Left hindlimb (tissue), 1 donor: ENCODE measurements around the gene TP53I3.
"Not testable (repeated sequence)": the region's sequence is repeated elsewhere in the genome, so short reads cannot be mapped to it uniquely, and the experiment has no call there.

Experiments used
- DNase-seq: peaks from one replicate; pipeline ENCODE4 v3.0.0-alpha.2; 2018

Gene TP53I3, protein sequence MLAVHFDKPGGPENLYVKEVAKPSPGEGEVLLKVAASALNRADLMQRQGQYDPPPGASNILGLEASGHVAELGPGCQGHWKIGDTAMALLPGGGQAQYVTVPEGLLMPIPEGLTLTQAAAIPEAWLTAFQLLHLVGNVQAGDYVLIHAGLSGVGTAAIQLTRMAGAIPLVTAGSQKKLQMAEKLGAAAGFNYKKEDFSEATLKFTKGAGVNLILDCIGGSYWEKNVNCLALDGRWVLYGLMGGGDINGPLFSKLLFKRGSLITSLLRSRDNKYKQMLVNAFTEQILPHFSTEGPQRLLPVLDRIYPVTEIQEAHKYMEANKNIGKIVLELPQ

DNA sequence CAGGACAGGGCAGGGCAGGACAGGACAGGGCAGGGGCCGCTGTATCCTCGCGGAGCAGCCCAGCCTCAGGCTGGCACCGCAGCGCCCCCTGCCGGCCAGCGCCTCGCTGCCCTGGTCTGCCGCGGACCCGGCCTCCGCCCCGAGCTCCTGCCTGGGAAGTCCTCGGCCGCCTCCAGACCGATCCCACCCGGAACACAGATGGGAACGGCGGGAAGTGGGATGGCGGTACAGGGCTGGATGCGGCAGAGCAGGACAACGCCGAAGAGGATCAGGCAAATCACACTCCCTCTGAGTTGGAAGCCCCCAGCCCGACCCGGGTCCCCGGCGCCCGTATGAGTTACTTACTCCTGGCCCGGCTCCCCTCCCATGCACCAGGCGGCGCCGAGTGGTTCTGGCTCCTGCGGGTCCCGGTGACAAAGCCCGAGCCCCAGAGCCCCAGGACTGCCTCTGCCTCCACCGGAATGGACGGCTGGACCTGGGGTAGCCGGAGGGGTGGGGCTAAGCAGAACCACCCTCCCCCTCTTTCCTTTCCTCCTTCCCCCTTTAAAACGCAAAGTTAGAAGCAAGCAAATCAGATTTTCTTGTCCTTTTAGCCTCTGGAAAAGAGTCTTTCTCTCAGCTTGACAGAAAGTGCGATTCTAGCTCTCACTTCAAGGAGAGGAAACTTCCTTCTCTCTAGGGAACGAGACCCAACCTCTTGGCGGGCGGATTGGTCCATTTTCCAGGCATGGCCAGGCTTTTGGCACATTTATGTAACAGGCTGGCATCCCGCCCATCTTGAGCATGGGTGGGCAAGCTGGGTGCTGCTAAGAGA lies at the start of gene TP53I3:
TP53I3 (minus strand) TSS at position 449 of the 814 bp plus-strand sequence. CDS start 508 bp downstream, outside the sequence.
- DNase-seq = peak; percentile 95

DNA sequence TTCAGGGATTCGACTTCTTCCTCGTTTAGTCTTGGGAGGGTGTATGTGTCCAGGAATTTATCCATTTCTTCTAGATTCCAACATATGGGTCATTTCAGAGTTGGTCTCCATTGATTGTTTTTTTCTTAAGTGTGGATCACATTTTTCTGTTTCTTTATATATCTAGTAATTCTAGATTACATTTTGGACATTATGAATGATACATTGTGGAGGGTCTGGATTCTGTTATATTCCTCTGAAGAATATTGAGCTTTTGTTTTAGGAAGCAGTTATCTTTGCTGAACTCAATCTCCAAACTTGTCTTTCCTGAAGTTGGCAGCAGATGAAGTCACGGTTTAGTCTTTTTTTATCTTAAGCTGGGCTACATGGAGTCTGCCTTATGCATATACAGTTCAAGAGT lies 47.9 kb upstream of the TP53I3 start:
- DNase-seq = no peak

DNA sequence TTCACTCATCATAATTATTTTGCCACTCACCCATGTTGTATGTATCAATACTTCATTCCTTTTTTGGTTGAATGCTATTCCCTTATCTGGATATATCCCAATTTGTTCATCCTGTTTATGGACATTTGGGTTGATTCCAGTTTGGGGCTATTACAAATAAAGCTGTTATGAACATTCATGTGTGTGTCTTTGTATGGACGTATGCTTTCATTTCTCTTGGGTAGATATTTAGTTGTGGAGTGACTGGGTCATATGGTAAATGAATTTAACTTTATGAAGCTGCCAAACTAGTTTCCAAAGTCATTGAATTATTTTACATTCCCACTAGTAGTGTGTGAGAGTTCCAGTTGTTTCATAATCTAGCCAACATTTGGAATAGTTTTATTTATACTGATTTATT lies 41.3 kb upstream of the TP53I3 start:
- DNase-seq = no peak

DNA sequence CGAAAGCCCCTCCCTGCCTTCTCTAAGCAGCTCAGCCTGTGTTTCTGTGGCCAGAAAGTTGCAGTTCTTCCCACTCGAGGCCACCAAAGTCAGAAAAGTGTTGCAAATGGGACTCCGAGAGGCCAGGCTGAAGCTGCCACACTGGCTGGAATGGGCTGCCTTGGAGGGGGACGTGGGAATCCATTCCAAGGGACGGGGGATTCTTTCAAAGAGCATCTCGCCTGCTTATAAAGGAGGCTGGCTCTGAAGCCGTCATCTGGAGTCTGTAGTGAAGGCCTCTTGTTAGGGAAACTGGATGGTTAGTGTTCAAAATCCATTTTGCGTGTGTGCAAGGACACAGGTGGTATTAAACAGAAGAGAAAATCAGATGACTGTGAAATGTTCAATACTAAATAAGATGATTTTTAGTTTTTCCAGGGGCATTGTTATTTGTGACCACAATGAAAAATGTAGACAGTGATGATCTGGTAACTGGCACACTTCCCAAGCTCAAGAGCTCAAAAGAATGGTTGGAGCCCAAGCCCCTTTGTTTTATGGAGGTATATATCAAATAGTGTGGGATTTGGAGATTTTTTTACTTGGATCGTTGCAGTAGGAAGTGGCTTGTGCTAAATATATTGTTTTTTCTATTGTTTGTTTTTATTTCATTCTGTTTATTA lies 39.4 kb upstream of the TP53I3 start:
- DNase-seq = no peak

DNA sequence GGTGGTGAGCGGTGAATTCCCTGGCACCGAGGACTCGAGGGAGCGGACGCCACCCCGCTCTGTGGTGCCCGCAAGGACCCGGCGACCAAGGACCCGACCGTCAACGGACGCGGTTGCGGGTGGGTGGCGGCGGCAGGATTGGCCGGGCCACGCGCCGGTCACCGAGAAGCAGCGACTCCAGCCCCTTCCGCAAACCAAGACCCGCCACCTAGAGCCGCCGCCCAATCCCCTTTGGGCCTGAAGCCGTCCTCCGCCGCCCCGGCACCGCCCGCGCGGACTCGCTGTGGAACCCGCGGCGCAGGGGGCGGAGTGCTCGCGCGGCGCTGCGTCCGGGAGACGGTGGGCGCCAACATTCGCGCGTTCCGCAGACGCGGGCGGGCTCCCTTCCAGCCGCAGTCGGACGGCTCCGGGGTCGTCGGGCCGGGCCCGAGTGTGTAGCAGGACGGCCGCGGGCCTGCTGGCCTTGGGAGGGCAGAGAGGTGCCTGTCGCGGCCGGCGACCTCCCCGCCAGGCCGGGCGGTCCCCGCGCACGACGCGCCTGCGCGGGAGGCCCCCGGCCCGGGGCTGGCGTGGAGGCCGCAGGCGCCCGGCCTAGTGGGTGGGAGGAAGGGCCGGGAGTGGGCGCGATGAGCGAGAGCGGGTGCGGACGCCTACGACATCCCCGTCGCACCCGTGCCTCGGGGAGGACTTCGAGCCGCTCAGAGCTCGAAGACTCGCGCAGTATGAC lies 38.7 kb upstream of the TP53I3 start, which contains the start of the genes FAM228B and PFN4:
FAM228B (plus strand) TSS at position 275 of the 727 bp plus-strand sequence. CDS start 893 bp downstream, outside the sequence.
PFN4 (minus strand) TSS at position 140 of the 727 bp plus-strand sequence. CDS start 799 bp downstream, outside the sequence.
- peak; percentile 89 for DNase-seq

DNA sequence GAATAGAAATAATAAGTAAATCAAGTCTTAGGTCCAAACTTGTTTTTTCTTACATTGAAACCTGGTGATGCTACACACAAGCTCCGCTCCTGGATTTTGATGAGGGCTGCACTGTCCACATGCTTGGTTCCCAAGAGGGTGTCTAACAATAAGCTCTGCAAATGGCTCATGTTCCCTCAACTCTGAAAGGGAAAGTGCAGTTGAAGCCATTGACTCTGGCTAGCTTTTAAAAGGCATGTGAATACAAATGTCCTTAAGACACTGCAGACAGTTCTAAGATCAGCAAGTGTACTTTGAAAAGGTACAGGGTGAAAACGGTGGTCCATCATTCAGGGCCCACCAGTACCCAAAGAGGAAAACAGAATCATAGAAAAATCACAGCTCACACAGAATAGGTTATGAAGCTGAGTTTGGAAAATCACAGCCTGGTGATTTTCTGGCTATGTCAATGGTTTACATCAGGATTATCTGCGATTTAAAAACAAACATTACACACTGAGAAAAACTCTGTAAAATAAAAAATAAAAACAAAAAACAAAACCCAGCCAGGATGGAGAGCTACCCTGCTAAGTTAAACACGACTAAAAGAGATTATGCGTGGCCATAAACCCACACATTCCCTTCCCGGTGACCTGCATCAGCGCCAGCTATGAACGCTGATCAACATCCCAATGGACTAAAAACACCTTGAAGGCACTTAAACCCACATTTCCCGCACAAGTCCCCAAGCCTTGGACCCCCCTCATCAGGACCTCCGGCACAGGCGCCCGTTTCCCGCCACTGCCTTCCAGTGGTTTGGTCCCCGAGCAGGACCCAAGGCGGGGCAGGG lies 37.9 kb upstream of the TP53I3 start:
- DNase-seq = no peak

DNA sequence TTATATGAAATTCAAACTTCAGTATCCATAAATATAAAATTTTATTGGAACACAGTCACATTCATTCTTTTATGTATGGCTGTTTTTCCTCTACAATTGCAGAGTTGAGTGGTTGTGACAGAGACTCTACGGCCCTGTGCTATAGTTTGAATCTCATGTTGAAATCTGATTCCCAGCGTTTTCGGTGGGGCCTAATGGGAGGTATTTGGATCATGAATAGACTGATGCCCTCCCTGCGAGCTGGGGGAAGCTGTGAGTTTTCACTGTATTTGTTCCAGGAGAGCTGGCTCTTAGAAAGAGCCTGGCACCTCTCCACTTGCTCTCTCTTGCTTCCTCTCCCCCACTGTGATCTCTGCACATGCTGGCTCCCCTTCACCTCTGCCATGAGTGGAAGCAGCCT lies 36.8 kb upstream of the TP53I3 start:
- peak; percentile 82 for DNase-seq

DNA sequence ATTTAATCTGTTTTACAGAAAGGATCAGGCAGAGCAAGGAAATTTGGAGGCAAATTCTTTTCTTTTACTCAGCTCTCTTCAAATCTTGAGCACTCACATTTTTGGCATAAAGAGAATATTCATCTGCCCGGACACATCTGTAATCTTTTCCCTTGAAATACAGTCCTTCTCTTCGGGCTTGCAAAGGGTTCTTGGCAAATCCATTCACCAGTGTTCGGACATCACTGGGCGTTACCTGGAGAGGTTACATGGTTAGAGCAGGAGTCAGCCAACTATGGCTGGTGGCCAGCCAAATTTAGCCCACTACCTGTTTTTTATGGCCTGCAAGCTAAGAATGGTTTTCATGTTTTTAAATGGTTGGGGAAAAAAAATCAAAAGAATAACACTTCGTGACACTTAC lies 36.4 kb upstream of the TP53I3 start:
- DNase-seq = peak; percentile 81

DNA sequence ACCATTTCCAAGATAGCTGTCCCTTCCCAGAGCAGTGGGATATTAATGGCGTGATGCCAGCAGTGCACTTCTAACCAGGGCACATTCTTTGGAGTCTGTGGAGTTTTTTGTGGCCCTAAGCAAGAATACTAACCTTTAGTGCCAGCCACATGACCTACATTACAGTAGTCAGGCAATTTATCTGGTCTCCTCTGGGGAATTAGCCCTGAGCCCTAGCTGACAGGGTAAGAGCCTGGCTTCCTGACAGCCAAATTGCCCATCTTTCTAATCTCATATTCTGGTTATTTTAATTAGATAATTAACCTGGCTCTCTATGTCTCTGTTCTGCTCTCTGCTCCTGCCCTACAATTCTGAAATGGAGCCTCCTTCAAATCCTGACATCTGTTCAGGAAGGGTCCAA lies 33.3 kb upstream of the TP53I3 start:
- DNase-seq = no peak

DNA sequence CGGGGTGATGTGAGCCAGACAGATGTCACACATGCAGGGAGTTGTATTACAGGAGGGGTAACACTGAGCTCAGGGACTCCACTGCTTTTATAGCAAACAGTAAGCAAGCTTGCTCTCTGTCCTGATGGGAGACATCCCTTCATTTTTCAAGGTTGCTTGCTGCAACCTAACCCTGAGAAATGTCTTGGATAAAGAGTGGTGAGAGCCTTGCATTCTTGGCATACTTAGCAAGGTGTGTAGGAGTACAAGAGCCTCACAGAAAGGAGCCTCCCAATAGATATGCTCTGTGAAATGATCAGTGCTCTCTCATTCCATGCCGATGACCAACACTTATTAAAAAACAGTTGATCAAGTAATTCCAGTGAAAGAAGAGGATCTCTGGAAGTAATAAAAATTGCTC lies 30.4 kb upstream of the TP53I3 start:
- no peak for DNase-seq

DNA sequence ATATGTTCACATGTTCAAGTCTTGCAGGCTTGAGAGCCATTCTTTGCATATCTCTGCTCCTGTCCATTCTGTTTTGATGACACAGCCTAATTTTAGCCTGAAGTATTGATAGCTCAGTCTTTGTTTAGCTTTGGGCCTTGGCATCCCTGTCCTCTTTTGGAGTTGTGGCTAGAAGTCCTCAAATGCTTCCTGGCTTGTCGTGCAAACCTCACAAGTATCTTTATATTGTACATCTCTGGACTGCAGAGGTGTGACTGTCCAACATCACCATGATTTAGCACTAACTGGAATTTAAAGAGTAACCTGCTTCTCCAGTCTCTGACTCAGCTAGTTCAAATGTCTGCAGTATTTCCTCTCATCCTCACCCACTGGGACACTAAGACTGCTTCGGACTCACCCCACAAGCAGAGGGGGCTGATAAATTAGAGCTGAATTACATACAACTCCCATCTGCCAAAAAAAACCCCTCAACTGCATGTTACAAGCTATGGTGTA lies 26.8 kb upstream of the TP53I3 start:
- no peak for DNase-seq

DNA sequence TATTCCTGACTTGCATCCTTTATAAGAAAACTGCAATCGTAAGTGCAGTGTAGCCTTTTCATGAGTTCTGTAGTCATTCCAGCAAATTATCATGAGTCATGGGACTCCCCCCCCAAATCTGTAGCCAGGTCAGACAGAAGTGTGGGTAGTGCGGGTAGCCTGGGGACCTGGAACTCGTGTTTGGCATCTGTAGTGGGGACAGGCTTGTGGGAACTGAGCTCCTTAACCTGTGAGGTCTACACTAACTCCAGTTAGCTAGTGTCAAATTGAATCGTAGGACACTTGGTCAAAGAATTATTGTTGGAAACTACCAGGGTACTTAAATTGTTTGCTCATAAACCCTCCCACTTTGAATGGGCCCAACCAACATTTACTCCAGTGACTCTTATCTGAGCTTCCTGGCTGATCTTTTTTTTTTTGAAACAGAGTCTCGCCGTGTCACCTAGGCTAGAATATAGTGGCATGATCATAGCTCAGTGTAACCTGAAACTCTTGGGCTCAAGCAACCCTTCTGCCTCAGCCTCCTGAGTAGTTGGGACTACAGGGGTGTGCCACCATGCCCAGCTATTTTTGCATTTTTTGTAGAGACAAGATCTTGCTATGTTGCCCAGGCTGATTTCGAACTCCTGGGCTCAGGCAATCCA lies 26.1 kb upstream of the TP53I3 start:
- no peak for DNase-seq

DNA sequence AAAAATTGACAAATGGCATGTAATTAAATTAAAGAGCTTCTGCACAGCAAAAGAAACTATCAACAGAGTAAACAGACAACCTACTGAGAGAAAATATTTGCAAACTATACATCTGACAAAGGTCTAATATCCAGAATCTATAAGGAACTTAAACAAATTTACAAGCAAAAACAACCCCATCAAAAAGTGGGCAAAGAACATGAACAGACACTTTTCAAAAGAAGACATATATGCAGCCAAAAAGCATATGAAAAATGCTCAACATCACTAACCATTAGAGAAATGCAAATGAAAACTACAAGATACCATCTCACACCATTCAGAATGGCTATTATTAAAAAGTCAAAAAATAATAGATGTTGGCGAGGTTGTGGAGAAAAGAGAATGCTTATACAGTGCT lies 24.8 kb upstream of the TP53I3 start:
- not testable (repeated sequence) for DNase-seq

DNA sequence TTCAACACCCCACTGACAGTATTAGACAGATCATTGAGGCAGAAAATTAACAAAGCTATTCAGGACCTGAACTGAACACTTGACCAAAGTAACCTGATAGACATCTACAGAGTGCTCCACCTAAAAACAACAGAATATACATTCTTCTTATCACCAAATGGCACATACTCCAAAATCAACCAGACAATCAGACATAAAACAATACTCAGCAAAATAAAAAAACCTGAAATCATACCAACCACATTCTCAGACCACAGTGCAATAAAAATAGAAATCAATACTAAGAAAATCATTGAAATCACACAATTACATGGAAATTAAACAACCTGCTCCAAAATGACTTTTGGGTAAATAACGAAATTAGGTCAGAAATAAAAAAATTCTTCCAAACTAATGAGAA lies 22.7 kb upstream of the TP53I3 start:
- no peak for DNase-seq

DNA sequence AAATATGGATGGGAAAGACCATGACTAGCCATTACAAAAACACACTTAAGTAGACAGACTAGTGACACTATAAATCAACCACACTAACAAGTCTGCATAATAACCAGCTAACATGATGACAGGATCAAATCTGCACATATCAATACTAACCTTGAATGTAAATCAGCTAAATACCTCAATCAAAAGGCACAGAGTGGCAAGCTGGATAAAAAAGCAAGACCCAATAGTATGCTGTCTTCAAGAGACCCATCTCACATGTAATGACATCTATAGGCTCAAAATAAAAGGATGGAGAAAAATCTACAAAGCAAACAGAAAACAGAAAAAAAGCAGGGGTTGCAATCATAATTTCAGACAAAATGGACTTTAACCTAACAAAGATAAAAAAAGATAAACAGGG lies 22.2 kb upstream of the TP53I3 start:
- no peak for DNase-seq

DNA sequence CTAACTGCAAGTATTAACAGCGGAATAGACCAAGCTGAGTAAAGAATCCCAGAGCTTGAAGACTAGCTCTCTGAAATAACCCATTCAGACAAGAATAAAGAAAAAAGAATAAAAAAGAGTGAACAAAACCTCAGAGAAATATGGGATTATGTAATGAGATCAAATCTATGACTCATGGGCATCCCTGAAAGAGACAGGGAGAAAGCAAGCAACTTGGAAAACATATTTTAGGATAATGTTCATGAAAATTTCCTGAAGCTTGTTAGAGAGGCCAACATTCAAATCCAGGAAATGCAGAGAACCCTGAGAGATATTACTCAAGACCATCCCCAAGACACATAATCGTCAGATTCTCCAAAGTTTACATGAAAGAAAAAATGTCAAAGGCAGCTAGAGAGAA lies 21.2 kb upstream of the TP53I3 start:
- DNase-seq = no peak

DNA sequence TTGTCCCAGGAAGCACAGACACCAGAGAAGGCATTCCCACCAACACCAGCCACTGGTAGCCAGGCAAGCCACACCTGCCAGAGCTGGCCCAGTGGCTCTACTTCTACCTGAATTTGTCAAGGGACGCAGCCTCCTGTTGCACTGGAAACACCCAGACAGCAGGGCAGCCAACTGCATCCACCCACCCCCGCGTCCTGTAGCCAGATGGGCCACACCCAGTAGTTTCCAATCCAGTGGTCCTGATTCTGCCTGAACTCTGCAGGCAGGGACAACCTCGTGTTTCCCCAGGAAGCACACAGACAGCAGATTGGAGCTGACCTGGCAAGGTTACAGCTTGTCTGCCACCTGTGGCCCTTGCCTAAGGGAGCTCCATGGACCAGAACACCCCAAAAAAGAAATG lies 20.3 kb upstream of the TP53I3 start:
- no peak for DNase-seq

DNA sequence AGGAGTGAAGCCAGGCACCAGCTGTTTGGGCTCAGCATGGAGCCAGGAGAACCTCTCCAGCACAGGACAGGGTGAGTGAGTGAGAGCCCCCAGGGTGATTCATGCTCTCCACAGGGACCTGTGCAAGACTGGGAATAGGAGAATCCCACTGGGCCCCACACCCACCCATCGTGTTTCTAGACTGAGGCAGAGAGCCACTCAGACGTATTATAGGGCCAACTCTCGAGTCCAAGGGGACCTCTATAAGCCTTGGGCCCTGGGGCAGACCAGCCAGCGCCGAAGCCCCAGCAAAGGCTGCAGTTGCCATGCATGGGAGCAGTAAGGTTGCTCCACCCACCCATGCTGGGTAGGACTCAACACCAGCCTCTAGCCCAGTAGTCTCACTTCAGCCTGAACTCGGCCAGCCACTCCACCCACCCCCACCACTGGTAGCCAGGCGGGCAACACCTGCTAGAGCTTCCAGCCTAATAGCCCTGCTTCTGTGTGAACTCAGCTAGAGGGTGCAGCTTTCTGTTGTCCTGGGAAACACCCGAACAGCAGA lies 19.5 kb upstream of the TP53I3 start:
- no peak for DNase-seq

DNA sequence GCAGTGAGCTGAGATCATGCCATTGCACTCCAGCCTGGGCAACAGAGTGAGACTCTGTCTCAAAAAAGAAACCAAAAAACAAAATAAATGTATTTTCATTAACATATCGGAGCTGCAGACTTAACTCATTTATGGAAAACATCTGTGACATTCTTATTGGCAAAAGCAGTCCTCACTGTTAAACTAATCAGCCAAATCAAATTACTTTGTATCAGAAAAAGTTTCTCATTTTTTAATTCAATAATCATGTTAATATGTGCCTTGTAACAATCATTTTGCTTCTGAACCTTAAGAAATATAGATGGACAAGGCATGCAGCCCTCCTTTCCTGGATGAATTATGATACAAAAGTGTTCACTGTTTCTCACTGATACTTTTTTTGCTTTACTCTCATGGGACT lies 18.0 kb upstream of the TP53I3 start:
- DNase-seq = no peak

DNA sequence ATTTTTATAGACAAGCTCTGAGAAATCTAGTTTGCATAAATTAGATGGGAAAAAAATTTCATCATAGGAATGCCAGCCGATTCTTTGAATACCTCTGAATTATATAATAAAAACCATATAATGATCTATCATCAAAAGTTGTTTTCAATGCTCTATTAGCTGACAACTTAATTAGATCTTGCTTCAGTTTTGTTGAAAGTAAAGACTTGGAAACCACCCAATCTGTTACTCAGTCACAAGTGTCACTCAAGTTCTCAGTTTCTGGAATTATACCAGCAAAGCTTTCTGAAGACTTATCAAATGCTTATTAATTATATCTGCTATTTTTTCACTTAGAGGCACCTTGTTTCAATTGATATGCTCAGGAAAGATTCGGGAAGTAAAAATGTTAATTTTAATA lies 17.4 kb upstream of the TP53I3 start:
- no peak for DNase-seq

DNA sequence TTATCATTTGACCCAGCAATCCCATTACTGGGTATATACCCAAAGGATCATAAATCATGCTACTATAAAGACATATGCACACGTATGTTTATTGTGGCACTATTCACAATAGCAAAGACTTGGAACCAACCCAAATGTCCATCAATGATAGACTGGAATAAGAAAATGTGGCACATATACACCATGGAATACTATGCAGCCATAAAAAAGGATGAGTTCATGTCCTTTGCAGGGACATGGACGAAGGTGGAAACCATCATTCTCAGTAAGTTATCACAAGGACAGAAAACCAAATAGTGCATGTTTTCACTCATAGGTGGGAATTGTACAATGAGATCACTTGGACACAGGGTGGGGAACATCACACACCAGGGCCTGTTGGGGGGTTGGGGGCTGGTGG lies 16.1 kb upstream of the TP53I3 start:
- DNase-seq = not testable (repeated sequence)
